Activated naive CD4-positive, alpha-beta T cell treated with anti-CD3 and anti-CD28 coated beads, Interleukin-2, amount 50 U/mL, for 16 hours (primary cell): ENCODE data around the gene MAPT.

Experiments
- DNase-seq: peaks from one replicate; pipeline ENCODE4 v3.0.0-alpha.2; 2020

The MAPT gene

GRCh38 chr17:46074540-46074939 is 180.2 kb downstream of the MAPT start:
- no peak for DNase-seq
